ENCODE data around the gene SBNO1.

GRCh38 chr12:123269395-123269892 is 95.2 kb downstream of the SBNO1 start:
- TF ChIP-seq CTCF (IDR thresholded peaks at IDR 0.05), result no peak
- TF ChIP-seq EP300 (IDR thresholded peaks at IDR 0.05), result no peak
- peak in 1 of 4 donors; percentile 32 for TF ChIP-seq POLR2AphosphoS5 (IDR thresholded peaks at IDR 0.05)
- no peak for TF ChIP-seq POLR2A (IDR thresholded peaks at IDR 0.05)

All from sigmoid colon (tissue), 4 donors.